GM18519 (cell line): ENCODE measurements around the gene NPIPA5.
"Not testable (repeated sequence)": the region's sequence is repeated elsewhere in the genome, so short reads cannot be mapped to it uniquely, and the experiment has no call there.

ENCODE experiments used
- ATAC-seq: cut with Tn5 transposase; IDR thresholded peaks from one replicate; pipeline ENCODE4 v1.9.1; 2021; ENCODE audit warnings: mild to moderate bottlenecking, moderate library complexity; ENCODE audit not compliant: unreplicated experiment, low FRiP score

NPIPA5 gene

GRCh38 chr16:15395631-15396508 is 17.8 kb upstream of the NPIPA5 start, which contains the start of gene MPV17L:
TSS of gene MPV17L (plus strand) at chr16:15395754. CDS start at chr16:15395898, 144 bp downstream.
- ATAC-seq, result not testable (repeated sequence)

- ATAC-seq, result not testable (repeated sequence)
Measured at GRCh38 chr16:15393025-15393424, 14.9 kb upstream of the NPIPA5 start.

GRCh38 chr16:15389916-15390315 is 11.8 kb upstream of the NPIPA5 start:
- ATAC-seq, result not testable (repeated sequence)

GRCh38 chr16:15388060-15388459 is 10.0 kb upstream of the NPIPA5 start:
- ATAC-seq, result not testable (repeated sequence)

GRCh38 chr16:15382810-15383209 is 4.7 kb upstream of the NPIPA5 start:
- ATAC-seq, result not testable (repeated sequence)

- not testable (repeated sequence) for ATAC-seq
Measured at GRCh38 chr16:15357495-15357894, 20.6 kb downstream of the NPIPA5 start.

GRCh38 chr16:15354846-15355245 is 23.2 kb downstream of the NPIPA5 start:
- ATAC-seq, result not testable (repeated sequence)

GRCh38 chr16:15352852-15353251 is 25.2 kb downstream of the NPIPA5 start:
- not testable (repeated sequence) for ATAC-seq

- not testable (repeated sequence) for ATAC-seq
Measured at GRCh38 chr16:15351745-15352144, 26.3 kb downstream of the NPIPA5 start.

- not testable (repeated sequence) for ATAC-seq
Measured at GRCh38 chr16:15351251-15351650, 26.8 kb downstream of the NPIPA5 start.

GRCh38 chr16:15348721-15349120 is 29.4 kb downstream of the NPIPA5 start:
- ATAC-seq, result not testable (repeated sequence)

- not testable (repeated sequence) for ATAC-seq
Measured at GRCh38 chr16:15342337-15342736, 35.8 kb downstream of the NPIPA5 start.

GRCh38 chr16:15338986-15339385 is 39.1 kb downstream of the NPIPA5 start:
- ATAC-seq, result not testable (repeated sequence)

- ATAC-seq, result not testable (repeated sequence)
Measured at GRCh38 chr16:15337974-15338605, 40.0 kb downstream of the NPIPA5 start.

- not testable (repeated sequence) for ATAC-seq
Measured at GRCh38 chr16:15335609-15336008, 42.5 kb downstream of the NPIPA5 start.

- not testable (repeated sequence) for ATAC-seq
Measured at GRCh38 chr16:15333969-15334368, 44.1 kb downstream of the NPIPA5 start.

- not testable (repeated sequence) for ATAC-seq
Measured at GRCh38 chr16:15330978-15331377, 47.1 kb downstream of the NPIPA5 start.

- not testable (repeated sequence) for ATAC-seq
Measured at GRCh38 chr16:15324954-15325353, 53.1 kb downstream of the NPIPA5 start.

GRCh38 chr16:15323373-15323772 is 54.7 kb downstream of the NPIPA5 start:
- not testable (repeated sequence) for ATAC-seq

- not testable (repeated sequence) for ATAC-seq
Measured at GRCh38 chr16:15321221-15321620, 56.9 kb downstream of the NPIPA5 start.

GRCh38 chr16:15314562-15314961 is 63.5 kb downstream of the NPIPA5 start:
- not testable (repeated sequence) for ATAC-seq
